GM21619 (cell line): ENCODE measurements around the gene RAB9B.

Experiments used
- ATAC-seq: cut with Tn5 transposase; IDR thresholded peaks from one replicate; pipeline ENCODE4 v1.9.1; 2021; ENCODE audit not compliant: unreplicated experiment

The RAB9B gene

GRCh38 chrX:103773445-103773844 is 58.6 kb downstream of the RAB9B start:
- ATAC-seq: no peak
